ENCODE results near the gene SLC22A31.

- no peak for TF ChIP-seq POLR2AphosphoS5 (IDR thresholded peaks at IDR 0.05; ENCODE audit: low read depth, low read length)
- TF ChIP-seq TAF1 (IDR thresholded peaks at IDR 0.05; ENCODE audit: borderline replicate concordance, insufficient read depth, low read length) = no peak
- no peak for TF ChIP-seq REST (IDR thresholded peaks at IDR 0.05; ENCODE audit: insufficient read depth in 1 of 2, low read depth in 2 of 2, low read length in 2 of 2)
These were observed 31.8 kb upstream of the SLC22A31 start for GRCh38 chr16:89232107-89232506.

All from PFSK-1 (cell line).